SK-N-MC (cell line): Measurements from ENCODE around the gene CEACAM5.

Source experiments
- EZH2 ChIP-seq: fragments of 200-600 bp; sonication (generic); IDR thresholded peaks from one replicate; pipeline ENCODE4 v1.6.1; 2017; ENCODE audit warnings: antibody characterized with exemption
- FOXP2 ChIP-seq: optimal IDR thresholded peaks from 2 replicates; pipeline ENCODE3; 2011; ENCODE audit warnings: mild to moderate bottlenecking, moderate library complexity; ENCODE audit not compliant: insufficient read depth; ENCODE audit errors: extremely low read length, control extremely low read depth
- POLR2AphosphoS5 ChIP-seq: IDR thresholded peaks from 2 replicates; pipeline ENCODE4 v1.6.1; 2012; ENCODE audit warnings: mild to moderate bottlenecking, low read depth, low read length, borderline replicate concordance

DNA sequence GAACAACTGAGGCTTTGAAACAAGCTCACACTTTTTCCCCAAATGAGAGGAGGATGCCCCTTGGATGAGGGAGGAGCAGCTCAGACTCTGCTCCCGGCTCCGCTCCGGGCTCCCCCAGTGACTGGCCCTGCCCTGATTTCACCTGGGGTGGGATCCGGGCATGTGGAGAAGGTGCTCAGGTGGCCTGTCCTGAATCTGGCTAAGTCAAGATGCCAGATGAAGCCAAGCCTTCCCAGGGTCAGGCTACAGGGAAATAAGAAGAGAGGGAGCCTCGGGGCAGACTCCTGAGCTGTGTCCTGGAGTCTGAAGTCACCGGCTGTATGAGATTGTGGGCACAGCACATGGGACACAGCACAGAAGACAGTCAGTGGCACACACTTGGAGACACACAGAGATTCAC is 10.3 kb downstream of the CEACAM5 start:
- TF ChIP-seq POLR2AphosphoS5 (no peak), EZH2 (no peak), FOXP2 (no peak)
